Measurements from ENCODE around the gene TBX10.
"Not testable (repeated sequence)": the region's sequence is repeated elsewhere in the genome, so short reads cannot be mapped to it uniquely, and the experiment has no call there.

The TBX10 gene

DNA sequence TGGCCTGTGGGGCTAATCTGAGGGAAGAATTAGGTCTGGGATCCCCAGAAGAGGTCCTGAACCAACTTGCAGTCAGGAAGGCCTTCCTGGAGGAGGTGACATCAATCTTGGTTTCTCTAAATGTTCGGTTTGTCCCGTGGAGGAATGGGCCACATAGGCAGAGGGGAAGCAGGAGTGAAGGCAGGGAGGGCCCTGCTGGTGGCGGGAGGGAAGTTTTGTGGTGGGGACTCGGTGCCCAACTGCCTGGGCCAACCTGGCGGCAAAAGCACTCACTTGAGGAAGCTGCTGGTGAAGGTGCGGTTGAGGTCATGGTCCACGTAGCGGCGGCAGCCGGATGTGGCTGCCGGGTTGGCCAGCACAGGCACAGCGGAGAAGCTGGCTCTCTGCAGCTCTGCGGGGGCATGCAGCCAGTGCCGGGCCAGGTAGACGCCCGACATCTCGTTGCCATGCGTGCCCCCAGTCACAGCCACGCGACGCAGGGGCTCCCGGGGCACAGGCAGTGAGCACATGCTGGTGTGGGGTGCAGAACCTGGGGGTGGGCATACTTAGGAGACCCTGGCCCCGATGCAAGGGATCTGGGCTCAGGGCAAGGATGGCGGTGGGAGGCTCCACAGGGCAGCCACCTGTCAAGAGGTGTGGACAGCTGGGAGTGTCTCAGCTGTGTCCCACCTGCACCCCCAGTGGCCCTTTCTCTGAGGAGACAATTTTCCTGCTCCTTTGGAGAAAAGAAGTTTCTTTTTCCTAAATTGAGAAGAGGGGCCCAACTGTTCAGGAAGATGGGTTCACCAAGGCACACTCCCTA is 7.2 kb upstream of the TBX10 start:
- in situ Hi-C loops (cut with MboI; ENCODE audit: low sequenced_read_pairs), result no loop called here

DNA sequence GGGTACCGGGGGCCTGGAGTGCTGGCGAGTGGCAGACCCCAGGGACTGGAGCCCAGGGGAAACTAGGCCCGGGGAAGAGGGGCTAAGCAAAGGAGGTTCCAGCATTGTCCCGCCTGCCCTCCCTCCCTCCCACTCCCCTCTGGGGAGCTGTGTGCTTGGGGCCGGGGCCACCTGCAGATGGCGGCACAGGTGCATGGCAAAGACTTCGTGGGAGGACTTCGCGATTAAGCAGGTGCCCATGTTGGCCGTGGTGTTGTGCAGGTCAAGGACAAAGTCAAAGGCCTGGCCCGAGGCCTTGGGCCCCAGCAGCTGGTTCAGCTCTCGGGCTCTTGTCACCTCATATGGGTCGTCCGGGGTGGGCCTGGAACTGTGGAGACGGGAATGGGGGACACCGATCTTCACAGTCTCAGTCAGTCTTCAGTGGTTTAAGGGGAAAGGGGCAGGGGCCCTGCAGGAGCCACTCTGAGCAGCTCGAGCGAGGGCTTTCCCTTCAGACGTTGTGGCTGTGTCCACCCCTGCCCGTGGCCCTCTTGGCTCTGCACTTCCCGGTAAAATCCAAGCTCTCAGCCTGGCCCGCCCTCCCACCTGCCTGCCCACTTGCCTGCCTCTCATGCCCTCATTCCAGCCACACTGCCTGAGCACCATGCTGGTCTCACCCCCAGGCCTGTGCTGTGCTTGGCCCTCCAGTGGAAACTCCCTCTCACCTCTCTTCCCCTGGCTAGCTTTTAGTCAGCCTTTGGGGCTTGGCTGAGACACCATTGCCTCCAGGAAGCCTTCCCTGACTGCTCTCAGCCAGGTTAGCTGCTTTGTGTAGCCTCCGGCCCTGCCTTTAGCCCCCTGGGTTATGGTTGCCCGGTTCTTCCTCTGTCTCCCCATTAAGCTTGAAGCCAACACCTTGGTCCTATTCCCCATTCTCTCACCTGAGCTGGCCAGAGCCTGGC is 6.2 kb upstream of the TBX10 start:
- in situ Hi-C loops (cut with MboI; ENCODE audit: low sequenced_read_pairs), result no loop called here

DNA sequence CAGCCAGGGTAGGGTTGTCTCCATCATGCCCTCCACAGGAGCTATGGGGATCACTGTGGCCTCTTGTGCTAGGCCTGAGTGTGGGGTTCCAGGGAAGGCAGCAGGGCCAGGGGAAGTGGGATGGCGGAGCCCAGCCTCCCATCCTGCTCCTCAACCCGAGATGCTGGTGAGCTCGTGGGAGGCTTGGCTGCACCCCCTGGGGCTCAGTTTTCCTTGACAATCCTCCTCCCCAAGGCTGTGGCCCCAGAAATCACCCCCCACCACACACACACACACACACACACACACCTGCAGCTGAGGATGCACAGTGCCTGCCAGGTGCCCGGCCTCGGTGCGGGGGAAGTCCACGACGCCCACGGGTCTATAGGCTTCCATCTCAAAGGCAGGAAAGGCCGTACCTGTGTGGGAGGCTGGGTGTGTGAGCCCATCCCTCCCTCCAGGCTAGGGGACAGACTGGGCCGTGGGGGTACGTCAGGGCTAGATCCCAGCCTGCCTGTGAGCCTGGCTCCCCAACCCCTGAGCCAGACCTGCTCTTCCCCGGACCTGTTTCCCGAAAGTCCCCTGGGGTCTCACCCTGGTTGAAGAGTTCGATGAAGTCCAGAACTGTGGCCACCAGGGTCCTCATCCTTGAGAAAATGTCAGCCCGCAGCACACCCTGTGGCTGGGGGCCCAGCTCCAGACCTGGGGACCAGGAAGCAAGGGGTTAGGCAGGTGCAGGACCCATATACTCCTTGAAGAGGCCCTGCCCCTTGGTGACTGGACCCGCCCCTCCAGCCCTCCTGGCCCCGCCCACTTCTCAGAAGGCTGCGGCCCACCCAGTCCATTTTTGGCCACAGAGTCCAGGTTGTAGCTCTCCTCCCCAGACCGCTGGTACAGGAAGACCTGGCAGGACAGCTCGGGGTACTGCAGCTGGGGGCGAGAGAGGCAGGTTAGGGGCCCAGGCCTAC is 5.2 kb upstream of the TBX10 start:
- in situ Hi-C loops (cut with MboI; ENCODE audit: low sequenced_read_pairs), result no loop called here

DNA sequence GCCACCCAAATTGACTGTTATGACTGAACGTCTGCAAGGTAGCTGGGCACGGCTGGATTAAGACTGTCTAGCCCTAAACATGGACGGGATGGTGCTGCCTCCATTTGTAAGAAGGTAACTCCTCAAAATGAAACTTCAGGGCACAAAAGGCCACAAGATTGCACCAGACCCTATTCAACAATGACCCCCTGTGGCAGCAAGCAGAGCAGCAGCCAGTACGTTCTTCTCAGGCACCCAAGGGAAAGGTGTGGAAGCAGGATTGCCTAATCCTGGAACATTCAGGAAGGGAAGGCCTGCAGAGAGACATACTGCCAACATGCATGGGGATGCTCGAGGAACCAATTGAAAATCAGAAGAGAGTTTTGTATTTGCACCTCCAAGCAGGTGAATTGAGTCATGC is 4.5 kb upstream of the TBX10 start:
- in situ Hi-C loops (cut with MboI; ENCODE audit: low sequenced_read_pairs), result no loop called here

DNA sequence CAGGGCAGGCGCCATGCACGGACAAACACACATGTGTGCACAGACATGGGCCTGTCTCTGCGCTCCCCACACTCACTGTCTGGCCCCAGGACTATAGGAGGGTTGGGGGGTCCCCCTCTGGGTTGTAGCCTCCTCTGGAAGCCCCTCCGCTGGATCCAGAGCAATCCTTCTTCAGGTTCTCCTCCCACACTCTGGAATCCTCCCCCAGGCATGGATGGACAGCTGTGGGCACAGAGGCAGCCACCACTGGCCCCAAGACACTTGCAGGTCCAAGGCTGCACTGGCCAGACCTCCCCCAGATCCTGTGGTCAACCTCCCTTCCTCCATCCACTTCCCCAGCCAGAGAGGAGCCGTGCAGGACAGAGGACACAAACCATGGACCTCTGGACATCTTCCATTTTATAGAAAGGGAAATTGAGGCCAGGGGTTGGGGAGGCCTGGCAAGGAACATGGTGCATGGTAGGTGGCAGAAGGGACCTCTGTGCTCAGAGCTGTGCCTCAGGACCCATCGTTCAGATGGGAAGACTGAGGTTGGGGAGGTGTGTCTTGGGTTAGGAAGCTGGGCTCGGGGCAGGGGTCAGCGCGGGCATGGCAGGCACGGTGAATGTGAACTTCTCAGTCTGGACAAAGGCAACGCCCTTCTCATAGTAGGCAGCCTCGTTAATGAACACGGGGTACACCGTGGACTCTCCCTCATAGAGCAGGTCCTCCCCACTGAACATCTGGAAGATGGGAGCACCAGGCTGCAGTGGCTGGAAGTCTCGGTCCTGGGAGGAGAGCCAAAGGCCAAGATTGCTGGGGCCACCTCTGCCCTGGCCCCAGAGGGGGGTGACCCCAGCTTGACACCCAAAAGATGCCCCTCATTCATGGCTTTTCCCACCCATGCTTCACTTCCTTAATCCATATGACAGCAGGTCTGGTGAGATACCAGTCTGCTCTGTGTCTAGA is 2.9 kb upstream of the TBX10 start:
- in situ Hi-C loops (cut with MboI; ENCODE audit: low sequenced_read_pairs), result no loop called here

DNA sequence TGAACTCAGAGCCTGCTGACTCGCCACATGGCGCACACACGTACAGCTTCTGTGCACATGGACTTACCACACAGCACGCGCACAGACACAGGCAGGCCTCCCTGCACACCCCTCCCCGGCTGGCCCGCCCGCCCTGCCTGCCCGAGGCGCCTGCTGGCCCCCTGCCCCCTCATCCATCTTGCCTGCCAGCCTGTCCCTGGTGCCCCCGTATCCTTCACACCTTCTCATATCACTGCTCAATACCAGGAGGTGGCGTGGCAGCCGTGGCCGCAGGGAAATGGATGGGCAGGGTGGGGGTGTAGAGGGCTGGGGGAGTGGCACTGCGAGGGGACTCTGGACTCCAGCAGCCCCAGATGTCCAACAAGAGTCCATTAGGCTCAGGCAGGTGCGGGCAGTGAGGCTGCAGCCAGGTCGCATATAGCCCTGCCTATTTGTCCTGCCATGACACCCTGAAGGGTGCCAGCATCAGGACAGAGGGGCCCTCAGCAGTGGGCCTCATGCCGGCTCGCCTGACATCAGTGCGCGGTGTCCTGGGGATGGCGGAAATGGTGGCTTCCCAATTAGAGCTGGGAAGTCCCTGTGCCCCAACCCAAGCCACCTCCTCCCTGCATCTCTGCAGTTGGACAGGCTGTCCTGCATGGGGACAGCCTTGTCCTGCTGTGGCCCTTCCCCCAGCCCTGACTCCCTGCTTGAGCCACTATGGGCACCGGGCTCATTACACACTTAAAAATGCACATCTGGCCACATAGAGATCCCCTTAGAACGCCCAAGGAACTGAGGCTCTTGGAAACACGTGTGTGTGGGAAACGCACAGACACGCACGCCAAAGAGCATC is 2.0 kb upstream of the TBX10 start:
- in situ Hi-C loops (cut with MboI; ENCODE audit: low sequenced_read_pairs), result no loop called here

DNA sequence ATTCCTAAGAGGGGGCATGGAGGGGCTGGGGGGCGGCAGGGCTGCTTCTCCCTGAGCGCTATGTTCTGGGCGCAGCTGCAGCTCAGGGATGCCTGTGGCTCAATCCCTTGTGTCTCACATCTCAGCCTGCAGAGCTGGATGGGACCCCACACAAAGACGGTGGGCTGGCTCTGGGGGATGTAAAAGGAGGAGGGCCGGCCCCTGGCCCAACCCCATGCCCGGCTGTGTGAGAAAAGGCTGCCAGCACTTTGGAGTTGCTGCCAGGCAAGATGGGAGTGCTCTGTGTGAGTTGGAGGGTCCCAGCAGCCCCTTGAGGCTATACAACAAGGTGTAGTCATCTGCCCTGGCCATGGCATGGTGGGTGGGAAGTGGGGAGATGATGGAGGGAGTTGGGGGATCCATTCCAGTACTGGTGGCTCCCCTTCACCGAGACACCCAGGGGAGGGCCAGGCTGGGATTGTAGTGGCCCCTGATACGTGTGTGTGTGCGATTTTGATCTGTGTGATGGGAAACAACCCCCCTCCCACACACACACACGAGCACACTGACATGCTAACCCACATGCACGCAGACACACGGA is 1.3 kb upstream of the TBX10 start:
- in situ Hi-C loops (cut with MboI; ENCODE audit: low sequenced_read_pairs), result no loop called here

DNA sequence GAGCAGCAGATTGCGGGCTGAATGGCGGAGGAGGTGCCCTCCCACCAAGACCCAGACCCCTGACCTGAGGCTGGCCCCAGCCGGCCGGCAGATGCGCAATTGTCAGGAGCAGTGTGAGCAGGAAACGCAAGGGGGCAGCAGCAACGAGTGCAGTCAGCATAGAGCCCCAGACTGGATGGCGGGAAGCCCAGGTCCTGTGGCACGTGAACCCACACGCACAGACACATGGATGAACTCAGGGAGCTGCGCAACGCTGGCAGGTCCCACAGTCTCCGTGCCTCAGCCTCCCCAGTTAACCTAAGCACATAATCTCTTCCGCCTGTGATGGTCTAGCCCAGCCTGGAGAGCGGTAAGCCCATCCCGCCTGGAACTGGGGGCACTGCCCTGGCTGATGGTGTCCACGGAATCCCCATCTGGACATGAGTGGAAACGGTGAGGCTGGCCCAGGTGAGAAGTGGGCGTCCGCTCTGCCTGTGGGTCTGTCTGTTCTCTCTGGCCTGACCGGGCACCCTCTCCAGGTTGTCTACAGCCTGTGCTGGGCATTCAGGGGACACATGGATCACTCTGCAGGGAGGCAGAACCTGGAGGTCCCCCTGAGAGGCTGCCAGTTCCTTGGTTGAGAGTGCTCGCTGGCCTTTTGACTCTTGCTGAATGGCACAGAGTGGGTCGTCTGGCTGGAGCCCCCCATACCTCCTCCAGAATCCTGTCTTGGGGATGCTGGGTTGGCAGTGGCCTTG is 626 bp upstream of the TBX10 start:
- in situ Hi-C loops (cut with MboI; ENCODE audit: low sequenced_read_pairs), result no loop called here

DNA sequence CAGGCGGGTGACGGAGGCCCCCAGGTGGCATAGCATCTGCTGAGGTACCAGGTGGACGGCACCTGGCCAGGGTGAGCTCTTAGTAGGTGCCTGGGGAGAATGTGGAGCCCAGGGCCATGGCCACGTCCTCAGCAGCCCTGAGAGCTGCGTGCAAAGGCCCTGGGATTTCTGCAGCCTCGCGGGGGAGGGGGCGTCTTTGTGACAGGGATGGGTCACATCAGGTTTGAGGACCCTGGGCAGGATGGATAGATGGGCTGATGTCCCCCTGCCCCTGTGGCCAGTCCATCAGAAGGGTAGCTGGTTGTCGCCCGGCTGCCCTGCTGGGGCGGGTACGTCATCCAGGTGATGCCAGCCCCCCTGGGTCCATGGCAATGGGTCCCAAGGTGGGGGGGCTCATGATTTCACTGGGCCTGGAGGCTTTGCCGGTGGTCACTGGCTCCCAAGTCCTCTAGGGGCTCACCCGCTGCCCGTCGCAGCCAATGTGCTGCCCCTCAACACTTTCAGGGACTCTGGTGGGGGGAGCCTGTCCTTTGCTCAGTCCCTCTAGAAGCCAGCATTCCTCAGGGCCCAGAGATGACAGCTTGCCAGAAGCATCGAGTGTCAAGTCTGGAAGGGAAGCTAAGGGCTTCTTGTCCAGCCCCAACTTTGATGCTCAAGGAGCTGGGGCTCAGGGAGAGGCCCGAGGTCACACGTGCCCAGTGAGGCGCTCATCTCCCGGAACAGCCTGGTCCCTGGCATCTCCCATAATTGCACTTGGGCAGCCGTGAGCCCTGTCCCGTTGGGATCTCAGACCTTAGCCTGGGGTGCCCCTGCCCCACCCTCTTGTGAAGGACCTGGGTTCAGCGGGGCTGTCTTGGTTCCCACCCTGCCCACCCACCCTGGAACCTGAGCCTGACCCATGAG is 777 bp downstream of the TBX10 start:
- in situ Hi-C loops (cut with MboI; ENCODE audit: low sequenced_read_pairs), result no loop called here

DNA sequence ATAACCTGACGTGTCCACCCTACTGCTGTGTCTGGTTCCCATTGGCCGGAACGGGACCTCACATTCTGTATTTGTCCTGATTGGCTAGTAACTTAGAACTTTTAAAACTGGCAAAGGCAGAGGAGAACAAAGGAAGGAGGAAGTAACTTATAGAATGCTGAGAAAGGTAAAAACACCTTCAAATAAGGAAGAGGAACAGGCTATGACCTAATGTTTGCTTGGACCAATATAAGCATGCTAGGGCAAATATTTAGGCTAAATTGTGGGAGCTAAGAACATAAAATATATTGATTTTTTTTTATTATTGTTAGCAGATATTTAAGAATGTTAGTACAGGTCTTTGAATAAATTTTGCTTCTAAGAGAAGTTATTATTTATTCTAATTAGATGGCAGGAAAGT is 2.1 kb downstream of the TBX10 start:
- in situ Hi-C loops (cut with MboI; ENCODE audit: low sequenced_read_pairs), result not testable (repeated sequence)

DNA sequence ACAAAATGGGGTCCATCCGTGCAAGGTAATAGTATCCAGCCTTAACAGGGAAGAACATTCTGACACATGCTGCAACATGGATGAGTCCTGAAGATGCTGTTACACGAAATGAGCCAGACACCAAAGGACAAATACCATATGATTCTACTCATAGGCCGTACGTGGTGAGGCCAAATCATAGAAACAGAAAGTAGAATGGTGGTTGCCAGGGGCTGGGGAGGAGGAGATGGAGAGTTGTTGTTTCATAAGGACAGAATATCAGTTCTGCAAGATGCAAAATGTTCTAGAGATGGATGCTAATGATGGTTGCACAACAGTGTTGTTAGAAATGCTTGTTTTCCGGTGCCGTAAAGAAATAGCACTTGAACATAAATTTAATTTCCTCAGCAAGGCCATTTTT is 2.6 kb downstream of the TBX10 start:
- in situ Hi-C loops (cut with MboI; ENCODE audit: low sequenced_read_pairs), result no loop called here

DNA sequence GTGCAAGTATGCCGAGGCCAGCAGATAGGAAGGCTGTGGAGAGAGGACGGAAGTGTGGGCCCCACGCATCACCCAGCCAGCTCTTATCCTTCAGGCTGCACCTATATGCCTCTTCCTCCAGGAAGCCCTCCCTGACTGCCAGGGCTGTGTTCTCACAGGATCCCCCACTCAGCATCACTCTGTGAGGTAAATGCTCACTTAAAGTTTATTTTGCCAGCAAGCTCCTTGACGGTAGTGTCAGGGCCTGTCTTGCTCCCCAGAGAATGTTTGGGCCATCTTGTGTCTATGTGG is 4.4 kb downstream of the TBX10 start:
- in situ Hi-C loops (cut with MboI; ENCODE audit: low sequenced_read_pairs), result no loop called here

DNA sequence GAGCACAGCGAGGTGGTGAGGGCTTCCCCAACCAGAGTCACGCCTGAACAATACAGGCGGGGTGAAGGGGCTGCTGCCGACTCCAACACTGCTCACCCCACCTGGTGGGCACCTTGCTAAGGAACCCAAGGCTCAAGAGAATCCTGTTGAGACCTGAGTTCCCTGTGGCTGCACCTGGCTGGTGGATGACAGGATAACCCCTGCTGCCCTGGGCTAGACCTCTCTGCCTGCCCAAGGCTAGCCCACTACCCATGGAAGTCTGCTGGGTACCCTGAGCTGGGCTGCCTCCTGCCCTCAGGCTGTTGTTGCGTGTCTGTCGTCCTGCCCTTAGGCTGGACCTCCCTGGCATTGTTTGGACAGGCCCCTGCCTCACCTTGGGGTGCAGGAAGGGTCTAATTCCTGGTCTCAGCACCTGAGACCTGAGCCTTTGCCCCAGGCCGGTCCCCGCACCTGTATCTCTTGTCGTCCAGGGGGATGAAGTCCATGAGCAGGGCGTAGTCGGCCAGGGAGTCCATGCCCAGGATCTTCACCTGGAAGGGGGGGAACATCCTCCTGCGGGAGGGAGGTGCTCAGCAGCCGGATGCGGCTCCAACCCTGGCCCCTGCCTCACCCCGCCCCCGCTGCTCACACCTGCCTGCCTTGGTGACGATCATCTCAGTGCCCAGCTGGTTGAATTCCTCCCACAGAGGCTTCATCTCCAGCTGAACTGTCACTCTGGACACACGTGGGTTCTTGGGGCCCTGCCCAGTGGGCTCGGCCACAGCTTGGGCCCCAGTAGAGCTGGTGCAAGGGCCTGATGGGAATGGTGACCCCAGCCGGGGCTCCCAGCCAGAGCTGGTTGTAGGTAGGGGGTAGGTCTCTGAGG is 5.0 kb downstream of the TBX10 start:
- in situ Hi-C loops (cut with MboI; ENCODE audit: low sequenced_read_pairs), result no loop called here

DNA sequence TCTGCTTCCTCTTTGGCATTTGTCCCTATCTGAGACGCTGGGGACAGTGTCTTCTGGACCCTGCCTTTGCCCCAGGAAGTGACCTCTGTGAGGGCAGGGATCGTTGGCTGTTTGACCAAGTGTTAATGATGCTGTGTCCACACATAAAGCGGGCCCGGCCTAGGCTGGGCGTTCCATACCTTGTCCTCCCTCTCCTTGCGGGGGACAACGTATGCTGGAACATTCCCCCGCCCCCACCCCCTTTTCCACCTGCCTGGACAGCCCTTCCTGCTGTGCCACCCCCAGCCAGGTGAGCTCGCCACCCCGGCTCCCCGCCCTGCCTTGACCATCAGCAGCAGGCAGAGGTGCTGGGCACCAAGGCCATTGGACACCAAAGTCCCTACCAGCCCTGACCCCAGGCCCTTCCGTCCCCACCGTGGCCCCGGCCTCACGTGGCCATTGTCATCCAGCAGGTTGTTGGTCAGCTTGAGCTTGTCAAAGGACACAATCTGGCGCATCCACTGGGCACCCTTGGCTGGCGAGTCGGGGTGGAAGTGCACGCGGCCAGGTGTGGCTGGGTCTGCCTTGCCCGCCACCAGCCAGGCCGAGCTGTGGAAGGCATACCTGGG is 5.7 kb downstream of the TBX10 start:
- in situ Hi-C loops (cut with MboI; ENCODE audit: low sequenced_read_pairs), result no loop called here

DNA sequence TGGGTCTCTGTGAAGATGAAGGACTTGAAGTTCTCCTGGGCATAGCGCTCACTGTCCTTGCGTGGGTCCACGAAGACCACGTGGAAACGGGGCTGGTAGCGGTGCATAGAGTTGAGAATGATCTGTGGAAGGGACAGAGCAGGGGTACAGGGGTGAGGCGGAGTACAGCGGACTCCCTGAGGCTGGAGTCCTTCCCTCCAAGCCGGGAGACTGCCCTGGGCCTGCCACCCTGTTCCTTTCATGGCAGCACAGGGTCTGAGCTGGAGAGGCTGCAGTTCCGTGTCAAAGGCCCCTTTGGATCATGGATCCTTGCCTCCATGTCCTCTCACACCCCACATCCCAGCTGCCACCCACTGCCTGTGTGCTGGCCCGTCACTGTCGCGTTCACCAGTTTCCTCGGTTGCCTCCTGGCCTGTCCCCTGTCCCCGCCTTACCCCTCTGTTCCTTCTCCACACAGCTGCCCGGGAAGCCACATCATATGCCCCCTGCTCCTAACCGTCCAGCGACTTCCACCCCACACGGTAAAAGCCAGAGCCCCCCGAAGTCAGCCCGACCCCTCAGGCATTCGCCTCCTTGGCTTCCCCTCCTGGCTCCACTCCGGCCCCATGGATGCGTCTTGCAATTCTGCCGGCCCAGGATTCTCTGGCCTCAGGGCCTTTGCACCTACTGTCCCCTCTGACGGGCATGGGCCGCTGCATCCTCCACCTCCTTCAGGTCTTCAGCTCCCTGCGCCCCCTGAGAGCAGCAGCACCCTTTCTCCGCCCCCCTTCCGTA is 6.4 kb downstream of the TBX10 start:
- in situ Hi-C loops (cut with MboI; ENCODE audit: low sequenced_read_pairs), result no loop called here

Measured in HL-60/S4 treated with phorbol 12-myristate 13-acetate at 8.2 ng/mL for 4 days and 3 days (cell line).